ENCODE results near the gene PDP2.

PDP2 gene

GRCh38 chr16:66880288-66881013 lies at the start of gene PDP2:
Gene PDP2 (plus strand): TSS chr16:66880515. CDS start chr16:66884285, 3,770 bp downstream.
- peak; percentile 78 for DNase-seq (ENCODE audit: low read depth)

DNA sequence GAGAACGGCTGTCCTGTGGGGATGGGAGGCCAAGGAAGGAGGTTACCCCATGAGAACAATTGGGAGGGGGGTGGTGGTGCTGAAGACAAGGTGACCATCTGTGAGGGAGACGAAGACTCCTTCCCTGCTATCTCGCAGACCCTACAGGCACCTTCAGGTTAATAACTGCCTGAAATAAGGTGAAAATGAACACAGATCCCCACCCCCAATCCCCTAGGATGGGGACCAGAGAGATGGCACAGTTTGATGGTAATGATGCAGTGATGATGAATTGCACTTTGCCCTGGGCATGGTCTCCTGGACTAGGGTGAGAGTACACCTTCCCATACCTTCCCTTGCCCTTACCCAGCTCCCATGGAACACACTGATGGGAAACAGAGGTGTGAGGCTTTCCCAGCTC lies 48.1 kb upstream of the PDP2 start:
- no peak for DNase-seq (ENCODE audit: low read depth)

GRCh38 chr16:66832661-66833305 lies 47.5 kb upstream of the PDP2 start:
- no peak for DNase-seq (ENCODE audit: low read depth)

GRCh38 chr16:66834746-66835145 lies 45.6 kb upstream of the PDP2 start:
- no peak for DNase-seq (ENCODE audit: low read depth)

DNA sequence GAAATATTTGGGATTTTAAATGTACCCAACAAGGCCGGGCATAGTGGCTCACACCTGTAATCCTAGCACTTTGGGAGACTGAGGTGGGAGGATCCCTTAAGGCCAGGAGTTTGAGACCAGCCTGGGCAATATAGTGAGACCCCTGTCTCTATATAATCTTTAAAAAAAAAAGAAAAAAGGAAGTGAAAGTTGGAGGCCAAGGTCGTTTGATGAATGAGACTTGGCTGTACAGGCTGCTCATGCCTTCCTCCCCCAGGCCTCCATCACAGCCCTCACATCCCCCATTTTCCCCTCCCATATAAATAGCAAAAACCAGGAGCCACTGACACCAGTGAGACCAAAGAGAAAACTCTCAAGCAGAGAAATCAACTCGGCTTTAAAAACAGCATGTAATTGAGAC lies 39.4 kb upstream of the PDP2 start:
- DNase-seq (ENCODE audit: low read depth): no peak

DNA sequence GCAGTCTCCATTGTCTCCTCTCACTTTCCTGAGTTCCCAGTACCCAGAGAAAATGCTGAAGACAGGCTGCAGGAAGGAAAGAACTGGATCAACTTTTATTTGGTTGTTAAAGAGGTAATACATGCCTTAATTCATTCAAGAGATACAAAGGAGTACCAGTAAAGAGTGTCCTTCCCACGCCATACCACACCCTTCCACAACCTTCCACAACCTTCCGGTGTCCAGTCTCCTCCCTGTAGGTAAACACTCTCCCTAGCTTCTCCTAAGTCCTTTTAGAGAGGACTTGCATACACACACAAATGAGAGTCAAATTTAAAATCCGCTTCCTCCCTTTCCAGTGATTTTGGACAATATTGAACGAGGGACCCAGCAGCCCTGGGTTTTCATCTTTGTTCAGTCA lies 38.9 kb upstream of the PDP2 start:
- DNase-seq (ENCODE audit: low read depth): no peak

DNA sequence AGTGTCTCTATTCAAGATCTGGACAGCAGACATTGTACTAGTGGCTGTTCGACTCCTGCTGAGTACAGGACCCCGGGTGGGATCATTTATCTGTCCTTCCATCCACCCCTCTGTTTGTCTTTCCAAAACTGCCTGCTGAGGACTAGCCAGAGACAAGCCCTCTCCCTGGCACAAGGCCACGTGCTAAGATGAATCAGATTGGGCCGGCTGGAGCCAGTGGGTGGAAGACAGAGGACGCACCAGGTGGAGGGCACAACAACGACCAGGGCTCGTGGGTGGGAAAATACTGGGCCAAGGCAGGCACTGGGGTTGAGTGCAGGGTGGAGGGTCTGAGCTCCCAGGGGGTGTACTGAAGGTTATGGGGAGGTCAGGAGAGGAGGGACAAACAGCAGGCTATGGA lies 37.5 kb upstream of the PDP2 start:
- no peak for DNase-seq (ENCODE audit: low read depth)

DNA sequence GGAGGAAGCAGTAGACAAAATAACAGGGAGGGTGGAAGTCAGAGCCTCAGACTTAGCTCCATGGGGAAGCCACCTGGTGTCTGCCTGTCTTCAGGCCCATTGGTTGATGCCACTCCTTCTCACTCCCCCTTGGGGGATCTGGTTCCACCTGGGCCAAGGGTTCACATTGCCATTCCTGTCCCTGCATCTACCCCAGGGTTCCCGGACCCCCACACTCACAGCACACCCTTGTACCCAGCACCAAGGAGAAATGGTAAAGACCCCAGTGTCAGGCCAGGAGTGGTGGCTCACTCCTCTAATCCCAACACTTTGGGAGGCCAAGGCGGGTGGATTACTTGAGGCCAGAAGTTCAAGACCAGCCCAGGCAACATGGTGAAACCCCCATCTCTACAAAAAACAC lies 37.1 kb upstream of the PDP2 start:
- DNase-seq (ENCODE audit: low read depth): no peak

- no peak for DNase-seq (ENCODE audit: low read depth)
Observed at GRCh38 chr16:66844009-66844341, 36.3 kb upstream of the PDP2 start.

DNA sequence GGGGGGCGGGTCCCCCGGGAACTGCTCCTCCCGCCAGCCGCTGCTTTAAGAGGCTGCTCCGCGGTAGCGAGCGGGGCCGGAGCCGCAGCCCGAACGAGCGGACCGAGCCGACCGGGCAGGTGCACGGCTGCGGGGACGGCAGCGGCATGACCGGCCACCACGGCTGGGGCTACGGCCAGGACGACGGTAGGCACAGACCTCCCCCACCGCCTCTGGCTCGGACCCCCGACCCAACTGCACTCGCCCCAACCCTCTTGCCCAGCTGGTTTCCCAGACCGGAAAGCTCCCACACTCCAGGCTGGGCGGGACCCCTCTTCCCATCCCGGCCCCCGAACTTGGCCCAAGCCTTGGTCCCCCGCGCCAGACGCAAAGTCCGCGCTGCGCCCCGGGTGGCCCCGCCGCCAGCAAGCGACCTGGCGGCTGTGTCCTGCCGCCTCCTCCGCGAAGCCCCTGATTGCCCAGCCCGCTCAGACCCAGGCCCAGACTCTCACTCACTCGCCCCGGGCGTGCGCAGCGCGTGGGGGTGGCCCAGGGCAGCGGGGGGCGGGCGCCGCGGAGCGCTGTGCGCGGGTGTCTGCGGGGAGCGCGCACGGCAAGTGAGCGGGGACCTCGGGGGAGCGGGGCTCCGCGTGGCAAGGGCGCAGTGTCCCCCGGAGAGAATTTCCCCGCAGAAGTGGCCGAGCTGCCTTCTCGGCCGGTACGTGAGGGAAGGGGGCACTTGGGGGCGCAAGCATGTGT lies 35.8 kb upstream of the PDP2 start, which contains the start of gene CA7:
TSS of gene CA7 (plus strand) at position 73 of the 738 bp plus-strand sequence. CDS start at position 147, 74 bp downstream.
- DNase-seq (ENCODE audit: low read depth): no peak

- DNase-seq (ENCODE audit: low read depth): no peak
Observed at GRCh38 chr16:66845080-66845410, 35.3 kb upstream of the PDP2 start.

DNA sequence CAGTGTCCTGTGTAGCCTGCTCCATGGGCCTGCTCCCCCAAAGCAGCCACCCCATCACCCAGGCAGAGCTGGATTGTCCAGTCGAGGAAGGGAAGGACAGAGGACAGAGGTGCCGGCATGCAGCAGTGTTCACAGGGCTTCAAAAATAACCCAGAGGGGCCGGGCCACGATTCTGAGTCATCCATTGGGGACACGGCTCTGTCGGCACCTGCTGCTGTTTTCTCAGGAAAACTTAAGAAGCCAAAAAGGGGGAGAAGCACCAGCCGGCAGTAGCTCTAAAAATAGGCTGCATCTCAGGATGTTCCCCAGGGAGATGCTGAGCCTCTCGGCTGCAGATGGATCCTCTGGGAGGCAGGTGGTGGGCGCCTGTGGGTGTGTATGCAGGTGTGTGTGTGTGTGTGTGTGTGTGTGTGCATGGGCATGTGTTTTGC lies 34.5 kb upstream of the PDP2 start:
- DNase-seq (ENCODE audit: low read depth): no peak

- DNase-seq (ENCODE audit: low read depth): no peak
Observed at GRCh38 chr16:66846266-66846665, 34.0 kb upstream of the PDP2 start.

GRCh38 chr16:66846831-66847230 lies 33.5 kb upstream of the PDP2 start:
- no peak for DNase-seq (ENCODE audit: low read depth)

DNA sequence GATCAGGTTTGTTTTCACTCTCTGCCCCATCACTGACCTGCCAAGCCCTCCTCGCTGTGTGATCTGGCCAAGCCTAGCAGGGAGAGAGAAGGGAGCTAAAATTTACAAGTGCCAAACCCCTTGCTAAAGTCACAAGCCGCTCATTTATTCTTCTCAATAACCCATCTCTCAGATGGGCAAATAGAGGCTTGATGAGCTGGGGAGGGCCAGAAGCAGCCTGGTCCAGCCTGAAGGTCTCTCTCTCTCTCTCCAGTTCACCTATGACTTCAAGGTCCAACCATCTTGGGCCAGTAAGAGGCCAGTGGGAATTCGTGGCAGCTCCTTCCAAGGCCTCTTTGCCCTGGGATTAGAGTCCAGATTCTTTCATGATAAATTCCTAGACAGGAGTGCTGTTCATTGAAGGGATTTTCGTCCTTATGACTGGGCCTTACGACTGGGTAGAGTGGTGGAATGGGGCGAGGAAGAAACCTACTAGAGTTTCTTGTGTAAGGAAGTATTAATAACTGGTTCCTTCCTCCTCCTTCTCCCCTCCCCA lies 32.7 kb upstream of the PDP2 start:
- DNase-seq (ENCODE audit: low read depth): no peak

DNA sequence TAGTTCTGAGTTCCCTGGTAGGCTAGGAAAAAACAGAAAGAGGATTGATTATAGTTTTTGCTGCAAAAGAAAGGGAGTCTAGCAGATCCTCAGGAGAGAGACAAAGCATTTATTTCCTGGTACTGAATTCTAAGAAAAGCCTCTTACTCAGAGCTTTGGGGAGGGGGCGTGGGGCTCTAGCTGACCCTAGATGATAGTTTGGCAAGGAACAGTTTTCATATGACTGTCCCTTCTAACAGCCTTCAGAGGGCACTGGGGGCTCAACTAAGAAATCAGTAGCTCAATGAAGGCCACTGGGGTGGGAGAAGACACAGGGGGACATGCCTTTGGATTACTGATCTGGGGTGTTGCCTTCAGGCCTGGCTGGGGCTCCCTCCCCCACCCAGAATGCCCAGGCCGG lies 32.1 kb upstream of the PDP2 start:
- DNase-seq (ENCODE audit: low read depth): no peak

GRCh38 chr16:66849021-66849420 lies 31.3 kb upstream of the PDP2 start:
- DNase-seq (ENCODE audit: low read depth): no peak

DNA sequence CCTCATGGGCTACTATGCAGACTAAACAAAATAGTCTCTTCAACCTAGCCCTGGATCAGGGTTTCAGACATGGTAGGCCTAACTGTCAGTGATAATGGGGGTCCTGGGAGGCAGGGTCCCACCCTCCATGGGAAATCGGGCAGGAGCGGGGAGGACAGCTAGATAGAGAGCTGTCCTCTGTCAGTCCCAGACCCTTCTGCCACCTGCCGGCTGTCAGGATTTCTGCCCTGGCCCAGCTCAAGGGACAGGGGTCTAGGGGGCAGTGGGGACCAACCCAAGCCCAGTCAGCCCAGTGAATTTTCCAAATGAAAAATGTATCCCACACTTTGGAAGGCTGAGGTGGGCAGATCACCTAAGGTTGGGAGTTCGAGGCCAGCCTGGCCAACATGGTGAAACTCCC lies 30.8 kb upstream of the PDP2 start:
- no peak for DNase-seq (ENCODE audit: low read depth)

DNA sequence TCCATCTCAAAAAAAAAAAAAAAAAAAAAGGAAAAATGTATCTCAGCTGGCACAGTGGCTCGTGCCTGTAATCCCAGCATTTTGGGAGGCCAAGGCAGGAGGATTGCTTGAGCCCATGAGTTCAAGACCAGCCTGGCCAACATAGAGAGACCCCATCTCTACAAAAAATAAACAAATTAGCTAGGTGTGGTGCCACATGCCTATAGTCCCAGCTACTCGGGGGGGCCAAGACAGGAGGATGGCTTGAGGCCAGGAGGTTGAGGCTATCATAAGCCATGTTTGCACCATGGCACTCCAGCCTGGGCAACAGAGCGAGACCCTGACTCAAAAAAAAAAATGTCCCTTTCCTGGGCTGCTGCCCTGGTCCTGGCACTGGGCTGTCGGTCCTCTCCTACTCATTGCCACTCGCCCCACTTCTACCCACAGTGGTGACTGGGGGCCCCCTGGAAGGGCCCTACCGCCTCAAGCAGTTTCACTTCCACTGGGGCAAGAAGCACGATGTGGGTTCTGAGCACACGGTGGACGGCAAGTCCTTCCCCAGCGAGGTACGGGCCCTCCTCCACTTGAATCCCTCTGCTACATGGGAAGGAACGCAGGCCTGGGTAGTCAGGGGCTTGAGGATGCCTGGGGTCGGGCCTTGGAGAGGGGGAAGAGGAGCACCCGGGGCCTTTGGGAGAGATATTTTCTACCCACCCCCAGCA lies 30.1 kb upstream of the PDP2 start:
- DNase-seq (ENCODE audit: low read depth): no peak

- DNase-seq (ENCODE audit: low read depth): no peak
Observed at GRCh38 chr16:66851166-66851964, 28.9 kb upstream of the PDP2 start.

DNA sequence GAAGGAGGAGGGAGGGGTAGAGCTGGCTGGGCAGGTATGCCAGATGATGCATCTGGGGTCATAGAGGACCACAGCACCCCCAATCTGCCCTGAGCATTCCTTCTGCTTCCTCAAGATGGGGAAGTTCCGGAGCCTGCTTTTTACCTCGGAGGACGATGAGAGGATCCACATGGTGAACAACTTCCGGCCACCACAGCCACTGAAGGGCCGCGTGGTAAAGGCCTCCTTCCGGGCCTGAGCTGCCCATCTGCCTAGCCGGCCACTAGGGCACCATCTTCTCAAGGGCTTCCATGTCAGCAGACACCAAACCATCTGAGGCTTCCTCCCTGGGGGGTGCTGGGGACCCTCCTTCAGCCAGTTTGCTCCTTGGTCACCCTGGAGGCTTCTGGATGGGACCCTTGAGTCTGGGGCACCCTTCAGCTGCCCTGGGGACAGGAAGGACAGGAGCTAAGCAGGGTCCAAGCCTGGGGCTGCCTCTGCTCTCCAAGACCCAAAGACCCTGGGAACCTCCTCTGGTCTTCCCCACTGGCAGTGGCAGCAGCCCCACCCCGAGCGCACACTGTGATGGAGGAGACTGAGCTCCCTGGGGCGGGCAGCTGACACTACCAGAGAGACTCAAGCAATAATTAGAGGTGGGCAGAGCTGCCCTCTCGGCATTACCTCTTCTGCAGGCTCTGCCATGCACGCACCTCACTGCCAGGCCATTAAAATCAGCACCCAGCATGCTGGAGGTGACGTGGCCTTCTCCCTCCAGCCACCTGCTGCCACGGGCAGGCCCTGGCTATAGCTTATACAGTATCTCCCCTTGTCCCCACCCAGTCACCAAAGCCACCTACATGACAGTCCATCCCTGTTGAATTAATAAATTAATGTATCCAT lies 26.8 kb upstream of the PDP2 start:
- no peak for DNase-seq (ENCODE audit: low read depth)

Measured in activated T-helper 1 cell treated with Interleukin-2 at 50 U/mL for 16 hours (primary cell).